ENCODE data around the gene MBNL1.

Gene MBNL1

DNA sequence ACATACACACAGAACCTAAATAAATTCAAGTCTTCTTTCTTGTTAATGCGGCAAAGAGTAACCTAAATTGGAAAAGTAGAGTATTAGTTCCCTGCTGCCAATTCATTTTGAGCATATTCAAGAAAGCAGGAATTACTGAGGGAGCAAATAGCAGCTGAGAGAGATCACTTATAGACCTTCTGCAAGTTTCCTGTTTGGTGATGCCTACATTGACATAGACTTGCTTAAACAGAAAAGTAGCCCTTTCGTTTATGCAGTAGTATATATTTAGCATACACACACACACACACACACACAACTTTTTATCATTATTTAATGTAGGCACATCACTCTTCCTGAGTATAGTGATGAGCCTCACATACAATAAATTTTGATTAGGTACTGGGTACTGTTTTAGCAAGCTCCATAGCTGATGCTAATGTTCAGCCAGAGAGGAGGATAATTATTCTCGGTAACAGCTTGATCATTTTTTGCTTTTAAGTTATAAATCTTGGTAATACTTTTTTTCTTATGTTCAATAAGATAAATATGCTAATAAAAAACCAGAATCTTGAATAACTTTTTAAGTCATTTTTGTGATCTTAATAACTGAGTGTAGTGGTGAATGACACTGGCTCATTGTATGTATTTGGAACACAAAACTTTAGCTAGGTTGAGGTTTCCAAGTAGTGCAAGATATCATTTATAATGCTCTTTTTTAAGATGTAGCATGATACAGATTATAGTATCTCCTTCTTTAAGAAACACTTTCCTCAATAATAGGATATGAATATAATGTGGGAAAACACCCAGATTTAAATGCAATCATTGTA is 174.7 kb downstream of the MBNL1 start:
- H3K4me3 Mint-ChIP-seq: peak overlapping the region; percentile 33 to 62
- H3K36me3 Mint-ChIP-seq (ENCODE audit: insufficient read depth): peaks cover 62% of the 10 kb centered on the region
- DNase-seq (no peak), ATAC-seq (replicated peaks) (peak; percentile 44)
- no peaks in the 10 kb centered on the region for H3K27me3 Mint-ChIP-seq
- H3K27ac Mint-ChIP-seq: peak overlapping the region; percentile 83 to 89
- peaks cover 44 to 69% of the 10 kb centered on the region in 2 donors for H3K4me1 Mint-ChIP-seq (ENCODE audit: low read depth in 2 of 2)
- H3K9me3 Mint-ChIP-seq: no peaks in the 10 kb centered on the region

GRCh38 chr3:152444029-152444641 is 175.4 kb downstream of the MBNL1 start:
- H3K9me3 Mint-ChIP-seq: no peaks in the 10 kb centered on the region
- H3K4me3 Mint-ChIP-seq: peak overlapping the region in 1 of 2 donors; percentile 9
- peaks cover 39 to 65% of the 10 kb centered on the region in 2 donors for H3K4me1 Mint-ChIP-seq (ENCODE audit: low read depth in 2 of 2)
- peak; percentile 58 for ATAC-seq (replicated peaks)
- no peaks in the 10 kb centered on the region for H3K27me3 Mint-ChIP-seq
- peaks cover 69% of the 10 kb centered on the region for H3K36me3 Mint-ChIP-seq (ENCODE audit: insufficient read depth)
- peak overlapping the region; percentile 72 to 89 for H3K27ac Mint-ChIP-seq
- no peak for DNase-seq

- Mint-ChIP-seq H3K4me3 (peak overlapping the region in 1 of 2 donors; percentile 31), H3K27ac (peak overlapping the region; percentile 72 to 89), H3K27me3 (no peaks in the 10 kb centered on the region), H3K9me3 (no peaks in the 10 kb centered on the region), H3K36me3 (ENCODE audit: insufficient read depth) (peaks cover 80% of the 10 kb centered on the region), H3K4me1 (ENCODE audit: low read depth in 2 of 2) (peaks cover 31 to 56% of the 10 kb centered on the region in 2 donors)
- no peak for ATAC-seq (replicated peaks)
- DNase-seq: no peak
These were observed 176.5 kb downstream of the MBNL1 start for GRCh38 chr3:152445212-152445611.

GRCh38 chr3:152446495-152446894 is 177.8 kb downstream of the MBNL1 start:
- no peaks in the 10 kb centered on the region for H3K9me3 Mint-ChIP-seq
- DNase-seq (no peak), ATAC-seq (replicated peaks) (no peak)
- peak overlapping the region in 1 of 2 donors; percentile 72 for H3K27ac Mint-ChIP-seq
- peaks cover 36 to 67% of the 10 kb centered on the region in 2 donors for H3K4me1 Mint-ChIP-seq (ENCODE audit: low read depth in 2 of 2)
- H3K36me3 Mint-ChIP-seq (ENCODE audit: insufficient read depth): peaks cover 92% of the 10 kb centered on the region
- H3K4me3 Mint-ChIP-seq: peak overlapping the region in 1 of 2 donors; percentile 13
- no peaks in the 10 kb centered on the region for H3K27me3 Mint-ChIP-seq

GRCh38 chr3:152447511-152447910 is 178.8 kb downstream of the MBNL1 start:
- no peaks in the 10 kb centered on the region for H3K9me3 Mint-ChIP-seq
- ATAC-seq (replicated peaks) (peak; percentile 74), DNase-seq (no peak)
- peaks cover 40 to 75% of the 10 kb centered on the region in 2 donors for H3K4me1 Mint-ChIP-seq (ENCODE audit: low read depth in 2 of 2)
- H3K36me3 Mint-ChIP-seq (ENCODE audit: insufficient read depth): peaks cover 83% of the 10 kb centered on the region
- no peaks in the 10 kb centered on the region for H3K27me3 Mint-ChIP-seq
- H3K4me3 Mint-ChIP-seq: peak overlapping the region; percentile 11 to 68
- peak overlapping the region; percentile 72 to 91 for H3K27ac Mint-ChIP-seq

GRCh38 chr3:152448091-152448490 is 179.4 kb downstream of the MBNL1 start:
- peak overlapping the region in 1 of 2 donors; percentile 91 for H3K27ac Mint-ChIP-seq
- DNase-seq: no peak
- peaks cover 40 to 73% of the 10 kb centered on the region in 2 donors for H3K4me1 Mint-ChIP-seq (ENCODE audit: low read depth in 2 of 2)
- peak overlapping the region; percentile 11 to 68 for H3K4me3 Mint-ChIP-seq
- H3K27me3 Mint-ChIP-seq: no peaks in the 10 kb centered on the region
- no peaks in the 10 kb centered on the region for H3K9me3 Mint-ChIP-seq
- ATAC-seq (replicated peaks): no peak
- peaks cover 78% of the 10 kb centered on the region for H3K36me3 Mint-ChIP-seq (ENCODE audit: insufficient read depth)

GRCh38 chr3:152452318-152452717 is 183.6 kb downstream of the MBNL1 start:
- Mint-ChIP-seq H3K27me3 (no peaks in the 10 kb centered on the region), H3K36me3 (ENCODE audit: insufficient read depth) (peaks cover 79% of the 10 kb centered on the region), H3K27ac (peak overlapping the region; percentile 2 to 70), H3K9me3 (no peaks in the 10 kb centered on the region), H3K4me3 (peak overlapping the region in 1 of 2 donors; percentile 10), H3K4me1 (ENCODE audit: low read depth in 2 of 2) (peaks cover 25 to 59% of the 10 kb centered on the region in 2 donors)
- ATAC-seq (replicated peaks): no peak
- DNase-seq: no peak

DNA sequence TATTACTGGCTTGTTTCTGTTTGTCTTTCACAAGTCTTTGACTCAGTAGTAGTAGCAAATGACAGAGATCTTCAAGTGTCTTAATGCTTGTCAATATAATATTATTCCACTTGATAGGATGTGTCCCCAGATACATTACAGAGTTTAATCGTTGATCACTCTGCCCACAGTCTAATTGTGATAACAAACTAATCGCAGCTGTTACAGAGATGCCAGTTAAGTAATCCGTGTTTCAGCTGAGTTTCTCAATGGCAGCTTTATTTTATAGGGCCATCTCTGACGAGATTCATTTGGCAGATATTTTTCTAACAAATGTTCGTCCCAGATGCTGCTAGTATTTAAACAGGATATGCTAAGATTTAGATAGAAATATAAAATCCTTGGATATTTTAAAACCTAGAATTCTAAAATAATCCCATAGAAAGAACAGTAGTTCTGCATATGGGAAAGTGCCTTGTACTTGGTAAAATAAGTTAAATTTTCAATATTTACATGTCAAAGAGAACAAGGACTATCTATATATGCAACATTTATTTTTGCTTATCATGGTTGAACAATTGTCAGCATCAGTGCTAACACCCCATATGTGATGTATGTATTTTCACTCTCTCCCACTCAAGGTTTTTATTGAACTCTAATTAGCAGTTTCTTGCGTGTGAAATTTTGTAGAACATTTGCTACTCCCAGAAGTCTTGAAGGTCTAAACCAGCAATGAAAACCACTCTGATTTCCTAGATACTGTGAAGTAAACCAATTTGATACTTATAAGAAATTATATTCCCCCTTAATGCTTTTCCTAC is 185.5 kb downstream of the MBNL1 start:
- H3K4me1 Mint-ChIP-seq (ENCODE audit: low read depth in 2 of 2): peaks cover 24 to 57% of the 10 kb centered on the region in 2 donors

DNA sequence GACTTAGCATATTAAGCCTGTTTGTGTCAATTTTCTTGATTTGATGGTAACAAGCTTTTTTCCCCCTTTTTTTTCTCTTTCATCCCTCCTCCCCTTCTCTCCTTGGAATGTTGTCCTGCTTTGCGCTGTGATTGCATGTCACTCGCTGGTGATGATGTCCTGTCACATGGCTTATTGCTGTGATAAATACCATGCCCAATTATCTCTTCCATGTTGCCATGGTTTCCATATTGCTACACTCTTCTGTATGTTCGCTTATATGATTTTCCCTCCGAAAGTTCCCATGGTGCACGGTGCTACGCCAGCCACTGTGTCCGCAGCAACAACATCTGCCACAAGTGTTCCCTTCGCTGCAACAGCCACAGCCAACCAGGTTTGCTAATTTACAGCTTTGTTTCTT is 187.3 kb downstream of the MBNL1 start:
- Mint-ChIP-seq H3K27ac (peak overlapping the region in 1 of 2 donors; percentile 7), H3K9me3 (no peaks in the 10 kb centered on the region), H3K4me1 (ENCODE audit: low read depth in 2 of 2) (peaks cover 21 to 53% of the 10 kb centered on the region in 2 donors), H3K36me3 (ENCODE audit: insufficient read depth) (peaks cover 75% of the 10 kb centered on the region), H3K4me3 (no peak overlapping the region), H3K27me3 (no peaks in the 10 kb centered on the region)
- no peak for ATAC-seq (replicated peaks)
- DNase-seq: no peak

More for the DNA sequence above, 185.5 kb downstream of the MBNL1 start:
- Mint-ChIP-seq H3K4me3 (no peak overlapping the region), H3K27ac (peak overlapping the region in 1 of 2 donors; percentile 70), H3K36me3 (ENCODE audit: insufficient read depth) (peaks cover 75% of the 10 kb centered on the region), H3K27me3 (no peaks in the 10 kb centered on the region), H3K9me3 (no peaks in the 10 kb centered on the region)
- DNase-seq (no peak), ATAC-seq (replicated peaks) (no peak)

GRCh38 chr3:152457500-152458375 is 189.0 kb downstream of the MBNL1 start:
- H3K4me3 Mint-ChIP-seq: no peak overlapping the region
- peaks cover 87% of the 10 kb centered on the region for H3K36me3 Mint-ChIP-seq (ENCODE audit: insufficient read depth)
- peak overlapping the region in 1 of 2 donors; percentile 81 for H3K27ac Mint-ChIP-seq
- H3K27me3 Mint-ChIP-seq: no peaks in the 10 kb centered on the region
- H3K9me3 Mint-ChIP-seq: no peaks in the 10 kb centered on the region
- peaks cover 12 to 35% of the 10 kb centered on the region in 2 donors for H3K4me1 Mint-ChIP-seq (ENCODE audit: low read depth in 2 of 2)
- ATAC-seq (replicated peaks) (no peak), DNase-seq (no peak)

DNA sequence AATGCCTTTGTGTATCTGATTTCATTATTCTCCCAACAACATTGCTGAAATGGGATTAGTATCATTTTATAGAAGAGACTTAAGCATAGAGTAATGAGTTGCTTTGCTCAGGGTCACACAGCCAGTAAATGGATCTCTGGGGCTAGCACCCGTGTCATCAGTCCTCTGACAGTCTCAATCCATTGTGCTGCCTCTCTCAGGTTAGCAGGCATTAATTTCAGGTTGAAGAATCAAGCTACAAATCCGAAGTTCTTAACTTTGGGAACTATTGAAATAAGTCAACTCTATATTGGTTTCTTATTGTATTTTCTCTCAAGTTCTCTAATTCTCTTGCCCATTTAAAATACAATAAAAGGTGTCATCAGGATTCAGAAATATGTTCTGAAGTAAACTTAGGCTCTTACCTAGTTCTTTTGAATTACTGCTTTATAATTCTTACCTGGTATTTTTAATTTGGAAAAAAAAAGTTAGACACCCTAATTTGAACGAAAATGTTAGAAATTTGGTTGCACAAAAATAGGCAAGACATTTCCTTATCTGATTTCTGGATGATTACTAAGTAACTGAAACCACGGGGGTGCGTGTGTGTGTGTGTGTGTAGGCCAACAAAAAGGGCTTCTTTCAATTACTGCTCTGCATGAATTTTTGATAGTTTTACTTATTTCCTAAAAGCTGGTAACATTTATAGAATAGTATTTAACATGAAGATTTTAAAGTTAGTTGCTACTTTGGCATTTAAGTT is 189.8 kb downstream of the MBNL1 start:
- ATAC-seq (replicated peaks): no peak

GRCh38 chr3:152459118-152459515 is 190.4 kb downstream of the MBNL1 start:
- H3K27me3 Mint-ChIP-seq: no peaks in the 10 kb centered on the region
- H3K4me1 Mint-ChIP-seq (ENCODE audit: low read depth in 2 of 2): peaks cover 11 to 30% of the 10 kb centered on the region in 2 donors
- peaks cover 88% of the 10 kb centered on the region for H3K36me3 Mint-ChIP-seq (ENCODE audit: insufficient read depth)
- DNase-seq: no peak
- peak overlapping the region in 1 of 2 donors; percentile 41 for H3K27ac Mint-ChIP-seq
- ATAC-seq (replicated peaks): no peak
- no peaks in the 10 kb centered on the region for H3K9me3 Mint-ChIP-seq
- H3K4me3 Mint-ChIP-seq: no peak overlapping the region

More for the DNA sequence above, 189.8 kb downstream of the MBNL1 start:
- H3K4me3 Mint-ChIP-seq: peak overlapping the region in 1 of 2 donors; percentile 29
- DNase-seq: no peak
- no peaks in the 10 kb centered on the region for H3K27me3 Mint-ChIP-seq
- peaks cover 90% of the 10 kb centered on the region for H3K36me3 Mint-ChIP-seq (ENCODE audit: insufficient read depth)
- no peaks in the 10 kb centered on the region for H3K9me3 Mint-ChIP-seq
- peaks cover 12 to 34% of the 10 kb centered on the region in 2 donors for H3K4me1 Mint-ChIP-seq (ENCODE audit: low read depth in 2 of 2)
- peak overlapping the region; percentile 41 to 81 for H3K27ac Mint-ChIP-seq
